C4-2B (cell line): ENCODE measurements around the gene C9orf152.

Experiments
- H3K27ac ChIP-seq: fragments of 450-650 bp; 2 replicates; pipeline ENCODE4 v1.5.1; 2017
- CTCF ChIP-seq: fragments of 450-650 bp; conservative IDR thresholded peaks from 2 replicates; pipeline ENCODE4 v1.5.1; 2017; ENCODE audit warnings: mild to moderate bottlenecking
- ZFX ChIP-seq: fragments of 450-650 bp; IDR thresholded peaks from 2 replicates; pipeline ENCODE4 v1.6.1; 2017

The C9orf152 gene

GRCh38 chr9:110175275-110175968 lies 32.5 kb downstream of the C9orf152 start:
- H3K27ac ChIP-seq, result no peak overlapping the region
- TF ChIP-seq CTCF, result no peak
- TF ChIP-seq ZFX, result no peak

GRCh38 chr9:110173322-110173642 lies 34.7 kb downstream of the C9orf152 start:
- H3K27ac ChIP-seq, result no peak overlapping the region
- TF ChIP-seq ZFX (no peak), CTCF (no peak)

- H3K27ac ChIP-seq, result no peak overlapping the region
- no peak for TF ChIP-seq CTCF
Observed at GRCh38 chr9:110170357-110171257, 37.4 kb downstream of the C9orf152 start.

- no peak for TF ChIP-seq ZFX
- no peak for TF ChIP-seq CTCF
Observed at GRCh38 chr9:110168486-110168885, 39.5 kb downstream of the C9orf152 start.

GRCh38 chr9:110161940-110162339 lies 46.0 kb downstream of the C9orf152 start:
- TF ChIP-seq ZFX (no peak), CTCF (no peak)
- H3K27ac ChIP-seq, result no peak overlapping the region

More at GRCh38 chr9:110168486-110168885, 39.5 kb downstream of the C9orf152 start:
- H3K27ac ChIP-seq, result no peak overlapping the region

- no peak overlapping the region for H3K27ac ChIP-seq
- TF ChIP-seq ZFX, result no peak
- no peak for TF ChIP-seq CTCF
Observed at GRCh38 chr9:110160685-110161084, 47.3 kb downstream of the C9orf152 start.

GRCh38 chr9:110160123-110160522 lies 47.8 kb downstream of the C9orf152 start:
- no peak overlapping the region for H3K27ac ChIP-seq
- no peak for TF ChIP-seq ZFX
- TF ChIP-seq CTCF, result no peak
